SK-N-MC (cell line): ENCODE measurements around the gene SIN3A.

Experiments
- DNase-seq: peaks from one replicate; pipeline ENCODE4 v3.0.0-alpha.2; 2011; ENCODE audit warnings: low read depth, low spot score
- H3K27ac ChIP-seq: fragments of 200-600 bp; sonication (generic); 2 replicates; pipeline ENCODE4 v1.5.1; 2016; ENCODE audit warnings: mixed run types
- H3K36me3 ChIP-seq: fragments of 200-600 bp; sonication (generic); 2 replicates; pipeline ENCODE4 v1.6.1; 2017; ENCODE audit warnings: antibody characterized with exemption, low read length, mixed read lengths; ENCODE audit not compliant: insufficient read depth
- H3K4me3 ChIP-seq: fragments of 200-600 bp; sonication (generic); 2 replicates; pipeline ENCODE4 v1.5.1; 2016
- H3K9ac ChIP-seq: fragments of 200-600 bp; sonication (generic); 2 replicates; pipeline ENCODE4 v1.8.0; 2017; ENCODE audit warnings: mixed run types, mixed read lengths; ENCODE audit not compliant: insufficient read length
- H3K9me3 ChIP-seq: fragments of 200-600 bp; sonication (generic); 2 replicates; pipeline ENCODE4 v1.6.1; 2017; ENCODE audit warnings: low read depth, mild to moderate bottlenecking, antibody characterized with exemption, low read length, moderate library complexity, mixed read lengths
- EZH2 ChIP-seq: fragments of 200-600 bp; sonication (generic); IDR thresholded peaks from one replicate; pipeline ENCODE4 v1.6.1; 2017; ENCODE audit warnings: antibody characterized with exemption
- FOXP2 ChIP-seq: optimal IDR thresholded peaks from 2 replicates; pipeline ENCODE3; 2011; ENCODE audit warnings: mild to moderate bottlenecking, moderate library complexity; ENCODE audit not compliant: insufficient read depth; ENCODE audit errors: extremely low read length, control extremely low read depth
- POLR2AphosphoS5 ChIP-seq: IDR thresholded peaks from 2 replicates; pipeline ENCODE4 v1.6.1; 2012; ENCODE audit warnings: mild to moderate bottlenecking, low read depth, low read length, borderline replicate concordance

Gene SIN3A

DNA sequence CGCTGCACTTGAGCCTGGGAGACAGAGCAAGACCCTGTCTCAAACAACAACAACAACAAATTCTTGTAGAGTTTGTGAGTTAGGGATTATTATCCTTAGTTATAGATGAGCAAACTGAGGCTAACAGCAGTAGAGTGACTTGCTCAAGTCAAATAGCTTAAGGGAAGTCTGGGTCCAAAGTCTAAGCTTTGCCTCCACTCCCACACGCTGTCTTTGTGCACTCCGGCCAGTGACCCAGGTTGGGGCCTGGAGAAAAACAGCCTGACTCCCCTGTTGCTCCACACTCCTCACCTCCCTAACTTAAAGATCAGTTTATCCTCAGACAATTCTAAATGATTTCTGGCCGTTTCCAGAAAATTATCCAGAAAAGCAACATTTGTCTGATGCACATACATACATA, 9.2 kb upstream of the SIN3A start:
- Histone ChIP-seq H3K9ac (no peak overlapping the region), H3K36me3 (no peaks in the 10 kb centered on the region), H3K4me3 (no peak overlapping the region), H3K9me3 (no peaks in the 10 kb centered on the region), H3K27ac (no peak overlapping the region)
- TF ChIP-seq EZH2 (no peak), POLR2AphosphoS5 (no peak), FOXP2 (no peak)
- DNase-seq: no peak

DNA sequence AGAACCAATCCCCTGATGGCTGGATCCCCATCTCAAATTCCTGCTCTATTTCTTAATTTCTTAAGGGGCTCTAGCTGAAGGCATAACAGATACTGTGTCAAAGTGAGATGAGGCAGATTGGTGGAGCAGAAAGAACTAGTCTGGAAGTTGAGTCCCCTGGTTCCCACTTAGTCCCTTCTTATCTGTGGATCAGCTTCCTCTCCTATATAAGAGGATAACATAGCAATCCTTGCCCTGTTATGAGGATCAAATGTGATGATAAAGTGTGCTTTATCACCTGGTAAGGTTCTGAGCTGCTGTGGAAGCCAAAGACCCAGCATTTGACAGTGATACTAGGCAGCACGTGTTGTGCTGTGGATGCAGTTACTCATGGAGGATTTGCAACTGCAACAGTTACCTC, 8.1 kb upstream of the SIN3A start:
- Histone ChIP-seq H3K36me3 (no peaks in the 10 kb centered on the region), H3K4me3 (no peak overlapping the region), H3K27ac (no peak overlapping the region), H3K9me3 (no peaks in the 10 kb centered on the region), H3K9ac (no peak overlapping the region)
- TF ChIP-seq FOXP2 (no peak), EZH2 (no peak), POLR2AphosphoS5 (no peak)
- DNase-seq: no peak

DNA sequence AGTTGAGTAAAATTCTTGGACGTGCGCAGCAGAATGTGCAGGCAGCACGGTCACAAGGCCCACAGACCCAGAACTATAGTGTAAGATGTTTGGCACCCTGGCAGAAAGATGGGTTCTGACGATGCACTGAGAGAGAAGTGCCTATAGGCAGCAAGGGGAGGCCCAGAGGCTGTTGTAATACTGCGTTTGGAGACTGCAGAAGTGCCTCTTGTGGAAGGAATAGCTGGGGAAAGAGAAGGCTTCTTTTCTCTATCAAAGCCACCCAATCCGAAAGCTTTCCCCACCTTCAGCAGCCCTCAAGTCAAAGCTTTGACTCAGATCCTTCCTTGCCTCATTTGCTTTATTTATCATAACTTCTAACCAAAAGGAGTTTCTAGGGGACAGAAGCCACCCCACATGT, 5.2 kb upstream of the SIN3A start:
- Histone ChIP-seq H3K9ac (no peak overlapping the region), H3K36me3 (no peaks in the 10 kb centered on the region), H3K27ac (no peak overlapping the region), H3K4me3 (no peak overlapping the region; the same call in 1 of the 2 replicates), H3K9me3 (no peaks in the 10 kb centered on the region)
- TF ChIP-seq POLR2AphosphoS5 (no peak), EZH2 (no peak), FOXP2 (no peak)
- DNase-seq: no peak

- Histone ChIP-seq H3K9ac (peak overlapping the region; percentile 76), H3K9me3 (no peaks in the 10 kb centered on the region), H3K27ac (no peak overlapping the region), H3K4me3 (peak overlapping the region; percentile 90), H3K36me3 (no peaks in the 10 kb centered on the region)
- no peak for DNase-seq
- TF ChIP-seq FOXP2: no peak
- TF ChIP-seq EZH2: no peak
- 0 out of 2 replicates have a peak, but pooled peaks have one; percentile 23 for TF ChIP-seq POLR2AphosphoS5
These were observed 4.6 kb upstream of the SIN3A start for GRCh38 chr15:75455982-75456531.

DNA sequence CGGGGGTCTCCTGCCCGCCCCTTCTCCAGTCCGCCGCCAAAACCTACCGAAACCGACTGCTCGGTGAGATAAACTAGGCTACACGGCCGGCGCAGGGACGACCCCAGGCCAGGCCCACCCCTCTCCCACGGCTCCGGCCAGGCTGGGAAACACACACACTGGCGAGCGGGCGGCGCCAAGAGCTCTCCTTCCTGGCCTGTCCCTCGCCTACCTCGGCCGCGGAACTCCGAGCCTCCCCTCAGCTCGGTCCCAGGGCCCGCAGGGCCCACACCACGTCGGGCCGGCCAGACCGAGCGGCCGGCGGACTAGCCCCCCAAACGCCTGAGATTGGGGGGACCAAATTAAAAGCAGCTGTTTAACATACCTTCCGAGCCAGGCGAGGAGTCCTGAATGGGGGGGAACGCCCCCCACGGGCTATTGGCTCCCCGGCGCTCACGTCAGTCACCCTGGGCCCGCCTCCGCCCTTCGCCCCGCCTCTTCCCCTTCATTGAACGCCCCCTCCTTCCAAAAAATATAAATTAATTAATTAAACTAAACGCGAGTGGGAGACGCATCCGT, 4.0 kb upstream of the SIN3A start:
- Histone ChIP-seq H3K9me3 (no peaks in the 10 kb centered on the region), H3K27ac (peak overlapping the region; percentile 72), H3K9ac (peak overlapping the region; percentile 86), H3K36me3 (no peaks in the 10 kb centered on the region), H3K4me3 (peak overlapping the region; percentile 90)
- no peak for DNase-seq
- TF ChIP-seq POLR2AphosphoS5: peak; percentile 57; the same call in 1 of the 2 replicates
- TF ChIP-seq EZH2: no peak

DNA sequence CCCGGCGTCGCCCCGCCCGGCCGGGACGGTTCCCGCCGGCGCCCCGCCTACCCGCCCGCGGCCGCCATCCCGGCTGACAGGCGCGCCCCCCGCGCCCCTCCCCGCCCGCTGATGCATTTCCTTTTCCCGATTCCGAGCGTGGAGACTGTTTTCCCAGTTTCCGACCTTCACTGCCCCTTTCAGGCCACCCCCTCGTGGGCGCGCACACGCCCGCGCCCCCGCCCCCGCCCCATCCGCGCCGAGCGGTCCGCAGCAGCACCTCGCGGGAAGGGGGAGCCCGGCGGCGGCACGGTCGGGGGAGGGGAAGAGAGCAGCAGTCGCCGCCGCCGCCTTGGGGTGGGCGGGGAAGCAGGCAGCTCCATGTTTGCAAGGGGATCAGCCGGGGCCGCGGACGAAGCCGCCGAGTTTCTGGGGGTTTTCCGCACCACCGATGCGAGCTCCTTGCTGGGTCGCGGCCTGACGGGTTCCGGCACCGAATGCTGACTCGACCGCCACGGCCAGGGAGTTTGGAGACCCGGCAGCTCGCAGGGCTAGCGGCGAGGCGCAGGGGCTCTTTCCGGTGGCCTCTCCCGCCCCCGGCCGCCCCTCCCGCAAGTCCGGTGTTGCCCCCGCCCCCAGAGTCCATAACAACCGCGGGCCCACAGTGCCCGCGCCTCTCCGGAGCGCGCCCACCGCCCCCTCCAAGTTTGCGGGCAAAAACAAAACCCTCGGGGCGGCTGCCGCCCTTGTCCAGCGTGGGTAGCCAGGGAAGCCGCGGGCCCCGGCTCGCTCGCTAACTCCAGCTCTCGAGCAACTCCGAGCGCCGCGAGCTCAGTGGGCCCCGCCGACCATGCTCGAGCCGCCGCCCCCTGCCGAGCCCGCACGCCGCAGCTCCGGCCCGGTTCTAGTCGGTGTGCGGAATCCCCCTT, 3.2 kb upstream of the SIN3A start:
- H3K4me3 ChIP-seq: peak overlapping the region; percentile 90
- no peaks in the 10 kb centered on the region for H3K9me3 ChIP-seq
- H3K27ac ChIP-seq: peak overlapping the region; percentile 72
- peak overlapping the region; percentile 86 for H3K9ac ChIP-seq
- TF ChIP-seq POLR2AphosphoS5: no peak
- TF ChIP-seq FOXP2: no peak
- no peak for TF ChIP-seq EZH2
- H3K36me3 ChIP-seq: no peaks in the 10 kb centered on the region
- no peak for DNase-seq

GRCh38 chr15:75453703-75454470, 2.4 kb upstream of the SIN3A start:
- Histone ChIP-seq H3K36me3 (no peaks in the 10 kb centered on the region), H3K9ac (peak overlapping the region; percentile 94), H3K27ac (peak overlapping the region; percentile 96), H3K4me3 (peak overlapping the region; percentile 90), H3K9me3 (no peaks in the 10 kb centered on the region)
- TF ChIP-seq EZH2: no peak
- TF ChIP-seq FOXP2: peak; percentile 24
- TF ChIP-seq POLR2AphosphoS5: peak; percentile 88
- DNase-seq: peak; percentile 99
